ENCODE data around the gene CEP104. TPM values are rescaled to one million over a fixed set of nuclear protein-coding genes. Genes with fewer than 3 reads are reported as not detected.

CEP104 gene
- total and polyA plus RNA-seq, 9 of the 15 experiments (the other 6 are each of a cell fraction or from before 2014, with no cell fraction given) = 11.2 to 63.4 (median 42.6) TPM

DNA sequence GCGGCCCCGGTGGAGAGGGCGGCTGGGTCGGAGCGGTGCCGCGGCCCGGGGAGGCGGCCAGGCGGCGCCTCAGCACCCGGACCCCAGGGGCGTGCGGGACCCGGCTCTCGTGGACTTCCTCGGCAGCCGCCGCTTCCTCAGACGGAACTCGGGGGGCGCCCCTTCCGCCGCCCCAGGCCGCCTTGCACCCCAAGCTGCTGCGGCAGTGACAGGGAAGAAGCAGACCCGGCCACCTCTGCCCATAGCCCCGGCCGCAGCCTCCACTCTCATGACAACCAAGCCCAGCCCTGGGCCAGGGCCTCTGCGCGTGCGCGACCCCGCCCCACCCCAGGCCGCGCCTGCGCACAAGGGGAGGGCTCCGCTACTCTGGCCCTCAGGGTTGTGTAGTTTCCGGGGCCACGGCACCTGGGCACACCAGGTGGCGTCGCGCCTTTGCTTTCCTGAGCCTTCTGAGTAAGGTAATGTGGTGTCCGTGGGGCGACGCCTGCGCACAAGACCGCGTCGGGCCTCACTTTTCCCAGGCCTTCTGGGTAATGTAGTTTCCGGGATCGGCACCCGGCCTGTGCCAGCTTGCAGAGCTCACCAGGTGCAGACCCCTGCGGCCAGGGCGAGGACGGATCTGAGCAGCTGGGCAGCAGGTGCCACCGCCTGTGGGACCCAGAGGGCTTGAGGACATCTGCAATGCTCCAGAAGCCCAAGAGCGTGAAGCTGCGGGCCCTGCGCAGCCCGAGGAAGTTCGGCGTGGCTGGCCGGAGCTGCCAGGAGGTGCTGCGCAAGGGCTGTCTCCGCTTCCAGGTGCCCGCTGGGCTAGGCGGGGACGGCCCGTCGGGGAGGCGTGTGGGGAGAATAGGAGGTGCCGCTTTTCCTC is at the start of gene CEP104, which contains the start of gene DFFB (continued):
- TF ChIP-seq, protein P1, sequence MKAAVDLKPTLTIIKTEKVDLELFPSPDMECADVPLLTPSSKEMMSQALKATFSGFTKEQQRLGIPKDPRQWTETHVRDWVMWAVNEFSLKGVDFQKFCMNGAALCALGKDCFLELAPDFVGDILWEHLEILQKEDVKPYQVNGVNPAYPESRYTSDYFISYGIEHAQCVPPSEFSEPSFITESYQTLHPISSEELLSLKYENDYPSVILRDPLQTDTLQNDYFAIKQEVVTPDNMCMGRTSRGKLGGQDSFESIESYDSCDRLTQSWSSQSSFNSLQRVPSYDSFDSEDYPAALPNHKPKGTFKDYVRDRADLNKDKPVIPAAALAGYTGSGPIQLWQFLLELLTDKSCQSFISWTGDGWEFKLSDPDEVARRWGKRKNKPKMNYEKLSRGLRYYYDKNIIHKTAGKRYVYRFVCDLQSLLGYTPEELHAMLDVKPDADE (conservative IDR thresholded peaks at IDR 0.05; ENCODE audit: control insufficient read depth, low read depth, low read length) = no peak; the same call in none of the 2 replicates
- TF ChIP-seq POU5F1 (IDR thresholded peaks at IDR 0.05; ENCODE audit: borderline replicate concordance, low read depth, low read length, partially characterized antibody) (peak; percentile 63), ZNF551 (CRISPR knock-in tag; IDR thresholded peaks at IDR 0.05) (no peak), CEBPG (CRISPR knock-in tag; IDR thresholded peaks at IDR 0.05) (peak; percentile 36; the same call in 1 of the 2 replicates), CEBPG (tag; conservative IDR thresholded peaks at IDR 0.05 in 1 of 2, IDR thresholded peaks at IDR 0.05 in 1 of 2) (no peak), BHLHE40 (IDR thresholded peaks at IDR 0.05; ENCODE audit: low read length) (no peak), CAMTA2 (CRISPR knock-in tag; conservative IDR thresholded peaks at IDR 0.05) (no peak), XRCC3 (IDR thresholded peaks at IDR 0.05) (no peak), LEF1 (IDR thresholded peaks at IDR 0.05) (no peak), SRF (CRISPR knock-in tag; IDR thresholded peaks at IDR 0.05) (no peak; a peak in 1 of 4 replicates), CBFB (CRISPR knock-in tag; IDR thresholded peaks at IDR 0.05) (peak; percentile 79), ZNF444 (CRISPR knock-in tag; IDR thresholded peaks at IDR 0.05) (no peak), ZNF133 (CRISPR knock-in tag; IDR thresholded peaks at IDR 0.05) (no peak)
- TF ChIP-seq, protein P2, sequence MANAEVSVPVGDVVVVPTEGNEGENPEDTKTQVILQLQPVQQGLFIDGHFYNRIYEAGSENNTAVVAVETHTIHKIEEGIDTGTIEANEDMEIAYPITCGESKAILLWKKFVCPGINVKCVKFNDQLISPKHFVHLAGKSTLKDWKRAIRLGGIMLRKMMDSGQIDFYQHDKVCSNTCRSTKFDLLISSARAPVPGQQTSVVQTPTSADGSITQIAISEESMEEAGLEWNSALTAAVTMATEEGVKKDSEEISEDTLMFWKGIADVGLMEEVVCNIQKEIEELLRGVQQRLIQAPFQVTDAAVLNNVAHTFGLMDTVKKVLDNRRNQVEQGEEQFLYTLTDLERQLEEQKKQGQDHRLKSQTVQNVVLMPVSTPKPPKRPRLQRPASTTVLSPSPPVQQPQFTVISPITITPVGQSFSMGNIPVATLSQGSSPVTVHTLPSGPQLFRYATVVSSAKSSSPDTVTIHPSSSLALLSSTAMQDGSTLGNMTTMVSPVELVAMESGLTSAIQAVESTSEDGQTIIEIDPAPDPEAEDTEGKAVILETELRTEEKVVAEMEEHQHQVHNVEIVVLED (CRISPR knock-in tag; IDR thresholded peaks at IDR 0.05) = peak; percentile 46; the same call in 1 of the 2 replicates
- TF ChIP-seq, protein P3, sequence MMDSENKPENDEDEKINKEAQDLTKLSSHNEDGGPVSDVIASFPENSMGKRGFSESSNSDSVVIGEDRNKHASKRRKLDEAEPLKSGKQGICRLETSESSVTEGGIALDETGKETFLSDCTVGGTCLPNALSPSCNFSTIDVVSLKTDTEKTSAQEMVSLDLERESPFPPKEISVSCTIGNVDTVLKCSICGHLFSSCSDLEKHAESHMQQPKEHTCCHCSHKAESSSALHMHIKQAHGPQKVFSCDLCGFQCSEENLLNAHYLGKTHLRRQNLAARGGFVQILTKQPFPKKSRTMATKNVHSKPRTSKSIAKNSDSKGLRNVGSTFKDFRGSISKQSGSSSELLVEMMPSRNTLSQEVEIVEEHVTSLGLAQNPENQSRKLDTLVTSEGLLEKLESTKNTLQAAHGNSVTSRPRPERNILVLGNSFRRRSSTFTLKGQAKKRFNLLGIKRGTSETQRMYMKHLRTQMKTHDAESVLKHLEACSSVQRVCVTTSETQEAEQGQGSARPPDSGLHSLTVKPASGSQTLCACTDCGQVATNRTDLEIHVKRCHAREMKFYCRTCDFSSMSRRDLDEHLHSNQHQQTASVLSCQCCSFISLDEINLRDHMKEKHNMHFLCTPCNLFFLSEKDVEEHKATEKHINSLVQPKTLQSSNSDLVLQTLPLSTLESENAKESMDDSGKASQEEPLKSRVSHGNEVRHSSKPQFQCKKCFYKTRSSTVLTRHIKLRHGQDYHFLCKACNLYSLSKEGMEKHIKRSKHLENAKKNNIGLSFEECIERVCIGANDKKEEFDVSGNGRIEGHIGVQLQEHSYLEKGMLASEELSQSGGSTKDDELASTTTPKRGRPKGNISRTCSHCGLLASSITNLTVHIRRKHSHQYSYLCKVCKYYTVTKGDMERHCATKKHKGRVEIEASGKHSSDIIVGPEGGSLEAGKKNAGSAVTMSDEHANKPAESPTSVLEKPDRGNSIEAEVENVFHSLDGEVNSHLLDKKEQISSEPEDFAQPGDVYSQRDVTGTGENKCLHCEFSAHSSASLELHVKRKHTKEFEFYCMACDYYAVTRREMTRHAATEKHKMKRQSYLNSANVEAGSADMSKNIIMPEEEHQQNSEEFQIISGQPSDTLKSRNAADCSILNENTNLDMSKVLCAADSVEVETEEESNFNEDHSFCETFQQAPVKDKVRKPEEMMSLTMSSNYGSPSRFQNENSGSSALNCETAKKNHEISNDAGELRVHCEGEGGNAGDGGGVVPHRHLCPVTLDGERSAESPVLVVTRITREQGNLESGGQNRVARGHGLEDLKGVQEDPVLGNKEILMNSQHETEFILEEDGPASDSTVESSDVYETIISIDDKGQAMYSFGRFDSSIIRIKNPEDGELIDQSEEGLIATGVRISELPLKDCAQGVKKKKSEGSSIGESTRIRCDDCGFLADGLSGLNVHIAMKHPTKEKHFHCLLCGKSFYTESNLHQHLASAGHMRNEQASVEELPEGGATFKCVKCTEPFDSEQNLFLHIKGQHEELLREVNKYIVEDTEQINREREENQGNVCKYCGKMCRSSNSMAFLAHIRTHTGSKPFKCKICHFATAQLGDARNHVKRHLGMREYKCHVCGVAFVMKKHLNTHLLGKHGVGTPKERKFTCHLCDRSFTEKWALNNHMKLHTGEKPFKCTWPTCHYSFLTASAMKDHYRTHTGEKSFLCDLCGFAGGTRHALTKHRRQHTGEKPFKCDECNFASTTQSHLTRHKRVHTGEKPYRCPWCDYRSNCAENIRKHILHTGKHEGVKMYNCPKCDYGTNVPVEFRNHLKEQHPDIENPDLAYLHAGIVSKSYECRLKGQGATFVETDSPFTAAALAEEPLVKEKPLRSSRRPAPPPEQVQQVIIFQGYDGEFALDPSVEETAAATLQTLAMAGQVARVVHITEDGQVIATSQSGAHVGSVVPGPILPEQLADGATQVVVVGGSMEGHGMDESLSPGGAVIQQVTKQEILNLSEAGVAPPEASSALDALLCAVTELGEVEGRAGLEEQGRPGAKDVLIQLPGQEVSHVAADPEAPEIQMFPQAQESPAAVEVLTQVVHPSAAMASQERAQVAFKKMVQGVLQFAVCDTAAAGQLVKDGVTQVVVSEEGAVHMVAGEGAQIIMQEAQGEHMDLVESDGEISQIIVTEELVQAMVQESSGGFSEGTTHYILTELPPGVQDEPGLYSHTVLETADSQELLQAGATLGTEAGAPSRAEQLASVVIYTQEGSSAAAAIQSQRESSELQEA (IDR thresholded peaks at IDR 0.05; ENCODE audit: low read depth) = no peak
